ENCODE results near the gene PEX26.

Gene PEX26

DNA sequence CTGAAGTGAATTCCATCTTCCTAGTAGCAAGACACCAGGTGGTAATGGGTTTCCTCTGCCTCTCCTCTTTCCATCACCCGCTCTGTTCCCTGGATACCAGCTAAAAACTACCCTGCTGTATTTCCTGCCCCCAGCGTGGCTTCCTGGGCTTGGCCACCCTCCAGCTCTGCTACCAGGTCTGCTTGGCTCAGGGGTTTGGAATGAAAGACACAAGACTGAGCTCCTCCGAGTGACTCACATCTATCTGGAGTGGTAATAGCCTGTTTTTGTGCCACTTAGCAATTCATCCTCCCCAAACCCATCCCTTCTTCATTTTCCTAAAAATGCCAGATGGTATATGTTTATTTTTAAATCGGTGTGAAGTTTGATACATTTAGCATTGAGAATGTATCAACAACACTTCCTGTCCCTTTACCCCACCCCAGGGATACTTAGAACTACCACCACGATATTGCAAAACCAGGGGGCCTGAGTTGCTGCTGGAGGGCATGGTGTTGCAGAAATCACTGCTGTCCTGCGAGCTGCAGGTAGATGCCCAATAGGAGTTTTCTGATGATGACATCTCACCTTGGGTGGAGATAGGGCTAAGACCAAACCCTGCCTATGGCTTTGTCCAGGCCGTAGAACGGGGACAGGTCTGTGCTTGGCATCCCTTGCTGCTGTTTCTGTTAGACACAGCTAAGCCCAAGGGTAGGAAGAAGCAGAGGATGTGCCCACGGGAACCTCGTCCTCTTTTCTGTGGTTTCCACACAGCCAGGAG lies 45.9 kb upstream of the PEX26 start:
- no peaks in the 10 kb centered on the region for H4K20me1 ChIP-seq (ENCODE audit: insufficient read depth, low read length, poor library complexity, severe bottlenecking)
- no peak overlapping the region for H3K4me2 ChIP-seq (ENCODE audit: low read depth, low read length, poor library complexity, severe bottlenecking)
- H3K9me2 ChIP-seq (replicated peaks; ENCODE audit: low read depth, low read length) = no peaks in the 10 kb centered on the region
- H3K36me3 ChIP-seq (ENCODE audit: insufficient read depth, low read length) = no peaks in the 10 kb centered on the region
- no peak overlapping the region for H2AFZ ChIP-seq (ENCODE audit: low read length)
- H3K27me3 ChIP-seq (ENCODE audit: insufficient read depth, low read length, poor library complexity, severe bottlenecking) = no peaks in the 10 kb centered on the region
- no peaks in the 10 kb centered on the region for H3F3A ChIP-seq (ENCODE audit: low read depth)
- peaks cover 4% of the 10 kb centered on the region for H3K4me1 ChIP-seq (ENCODE audit: insufficient read depth, low read length, poor library complexity, severe bottlenecking)
- no peaks in the 10 kb centered on the region for H3K9me3 ChIP-seq (ENCODE audit: insufficient read depth, low read depth, low read length)
- no peak for TF ChIP-seq EZH2phosphoT487 (IDR thresholded peaks at IDR 0.05; ENCODE audit: borderline replicate concordance)
- H3K9ac ChIP-seq (ENCODE audit: low read depth, low read length, poor library complexity, severe bottlenecking) = no peak overlapping the region
- H3K4me3 ChIP-seq (ENCODE audit: low read length, poor library complexity, severe bottlenecking) = no peak overlapping the region
- H3K79me2 ChIP-seq (ENCODE audit: insufficient read depth, low read length) = no peaks in the 10 kb centered on the region

- H2AFZ ChIP-seq (ENCODE audit: low read length) = no peak overlapping the region
- H3K4me3 ChIP-seq (ENCODE audit: low read length, poor library complexity, severe bottlenecking) = no peak overlapping the region
Observed at GRCh38 chr22:18032455-18033101, 45.2 kb upstream of the PEX26 start.

DNA sequence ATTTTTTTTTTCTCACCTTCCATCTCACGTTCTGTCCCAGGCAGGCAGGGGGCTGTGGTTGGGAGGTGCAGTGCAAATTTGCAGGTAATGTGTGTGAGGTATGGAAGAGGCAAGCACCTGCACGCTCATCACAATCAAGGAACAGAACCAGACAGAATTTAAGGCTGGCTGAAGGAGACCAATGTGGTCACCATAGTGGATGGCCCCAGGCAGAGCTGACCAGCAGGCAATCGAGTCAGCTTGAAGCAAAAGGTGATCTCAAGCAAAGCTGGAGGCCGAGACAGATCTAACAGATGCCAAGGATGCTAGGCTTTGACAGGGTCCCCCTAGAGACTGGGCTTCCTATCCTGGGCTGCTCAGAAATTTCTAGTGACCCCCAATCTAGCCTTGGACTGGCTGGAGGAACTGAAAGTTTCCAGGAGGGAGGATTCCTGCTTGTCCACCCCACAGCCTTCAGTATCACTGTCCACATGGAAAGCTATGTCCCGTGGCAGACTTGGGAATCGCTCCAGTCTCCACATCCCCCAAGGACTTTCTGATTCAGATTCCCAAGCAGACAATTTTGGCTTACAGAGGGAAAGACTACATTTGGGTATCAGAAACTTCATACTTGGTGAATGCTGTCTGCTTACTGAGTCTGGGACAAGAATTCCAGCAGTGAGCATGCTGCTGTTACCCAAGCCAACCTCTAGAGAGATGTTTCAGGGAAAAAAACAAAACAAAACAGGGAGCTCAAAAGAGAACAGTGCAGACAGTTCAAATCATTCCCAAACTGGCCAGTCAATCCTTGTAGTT lies 44.4 kb upstream of the PEX26 start:
- H3K79me2 ChIP-seq (ENCODE audit: insufficient read depth, low read length) = no peaks in the 10 kb centered on the region
- no peaks in the 10 kb centered on the region for H3K9me2 ChIP-seq (replicated peaks; ENCODE audit: low read depth, low read length)
- no peaks in the 10 kb centered on the region for H3F3A ChIP-seq (ENCODE audit: low read depth)
- H3K9ac ChIP-seq (ENCODE audit: low read depth, low read length, poor library complexity, severe bottlenecking) = no peak overlapping the region
- no peak overlapping the region for H3K4me2 ChIP-seq (ENCODE audit: low read depth, low read length, poor library complexity, severe bottlenecking)
- no peaks in the 10 kb centered on the region for H4K20me1 ChIP-seq (ENCODE audit: insufficient read depth, low read length, poor library complexity, severe bottlenecking)
- H3K9me3 ChIP-seq (ENCODE audit: insufficient read depth, low read depth, low read length) = no peaks in the 10 kb centered on the region
- no peaks in the 10 kb centered on the region for H3K36me3 ChIP-seq (ENCODE audit: insufficient read depth, low read length)
- no peak overlapping the region for H2AFZ ChIP-seq (ENCODE audit: low read length)
- H3K27me3 ChIP-seq (ENCODE audit: insufficient read depth, low read length, poor library complexity, severe bottlenecking) = no peaks in the 10 kb centered on the region
- H3K4me1 ChIP-seq (ENCODE audit: insufficient read depth, low read length, poor library complexity, severe bottlenecking) = peaks cover 4% of the 10 kb centered on the region
- H3K4me3 ChIP-seq (ENCODE audit: low read length, poor library complexity, severe bottlenecking) = no peak overlapping the region
- TF ChIP-seq EZH2phosphoT487 (IDR thresholded peaks at IDR 0.05; ENCODE audit: borderline replicate concordance) (no peak), CTCF (conservative IDR thresholded peaks at IDR 0.05; ENCODE audit: low read length) (no peak)

More at GRCh38 chr22:18032455-18033101, 45.2 kb upstream of the PEX26 start:
- Histone ChIP-seq H3K27me3 (ENCODE audit: insufficient read depth, low read length, poor library complexity, severe bottlenecking) (no peaks in the 10 kb centered on the region), H3K9me3 (ENCODE audit: insufficient read depth, low read depth, low read length) (no peaks in the 10 kb centered on the region), H3F3A (ENCODE audit: low read depth) (no peaks in the 10 kb centered on the region), H4K20me1 (ENCODE audit: insufficient read depth, low read length, poor library complexity, severe bottlenecking) (no peaks in the 10 kb centered on the region), H3K9ac (ENCODE audit: low read depth, low read length, poor library complexity, severe bottlenecking) (no peak overlapping the region), H3K4me1 (ENCODE audit: insufficient read depth, low read length, poor library complexity, severe bottlenecking) (peaks cover 4% of the 10 kb centered on the region), H3K4me2 (ENCODE audit: low read depth, low read length, poor library complexity, severe bottlenecking) (no peak overlapping the region), H3K36me3 (ENCODE audit: insufficient read depth, low read length) (no peaks in the 10 kb centered on the region), H3K9me2 (replicated peaks; ENCODE audit: low read depth, low read length) (no peaks in the 10 kb centered on the region), H3K79me2 (ENCODE audit: insufficient read depth, low read length) (no peaks in the 10 kb centered on the region)
- no peak for TF ChIP-seq EZH2phosphoT487 (IDR thresholded peaks at IDR 0.05; ENCODE audit: borderline replicate concordance)
- TF ChIP-seq CTCF (conservative IDR thresholded peaks at IDR 0.05; ENCODE audit: low read length) = no peak
